ENCODE data around the gene KLHL35.

GRCh38 chr11:75453916-75454655 is 21.1 kb upstream of the KLHL35 start:
- TF ChIP-seq CTCF (IDR thresholded peaks at IDR 0.05): no peak
- TF ChIP-seq POLR2A (IDR thresholded peaks at IDR 0.05): no peak

Measured in stomach (tissue), 4 donors.